OCI-LY7 (cell line): ENCODE data around the gene DGKQ.

ENCODE experiments used
- EZH2phosphoT487 ChIP-seq: fragments of 200-600 bp; sonication (generic); IDR thresholded peaks from 2 replicates; pipeline ENCODE4 v1.6.1; 2018; ENCODE audit warnings: low read depth, borderline replicate concordance, mild to moderate bottlenecking, mixed run types, antibody characterized with exemption, low read length, moderate library complexity, mixed read lengths
- TF ChIP-seq, protein P1 (sequence below): fragments of 200-600 bp; sonication (generic); conservative IDR thresholded peaks from 2 replicates; pipeline ENCODE4 v1.5.1; 2014; ENCODE audit warnings: mild to moderate bottlenecking, antibody characterized with exemption, low read length, moderate library complexity, mixed read lengths

DNA sequence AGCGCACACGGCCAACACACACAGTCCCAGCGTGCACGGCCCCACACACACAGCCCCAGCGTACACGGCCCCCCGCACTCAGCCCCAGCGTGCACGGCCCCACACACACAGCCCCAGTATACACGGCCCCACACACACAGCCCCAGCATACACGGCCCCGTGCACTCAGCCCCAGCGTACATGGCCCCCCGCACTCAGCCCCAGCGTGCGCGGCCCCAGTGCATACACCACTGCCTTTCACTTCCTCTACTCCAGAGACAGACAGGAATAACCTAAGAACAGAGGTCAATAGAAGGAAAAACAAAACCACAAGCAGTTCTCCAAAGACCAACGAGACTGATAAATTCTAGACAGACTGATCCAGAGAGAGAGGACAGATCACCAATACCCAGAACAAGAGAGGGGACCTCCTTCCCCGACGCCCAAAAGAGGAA is 58.3 kb downstream of the DGKQ start:
- TF ChIP-seq, protein P1, sequence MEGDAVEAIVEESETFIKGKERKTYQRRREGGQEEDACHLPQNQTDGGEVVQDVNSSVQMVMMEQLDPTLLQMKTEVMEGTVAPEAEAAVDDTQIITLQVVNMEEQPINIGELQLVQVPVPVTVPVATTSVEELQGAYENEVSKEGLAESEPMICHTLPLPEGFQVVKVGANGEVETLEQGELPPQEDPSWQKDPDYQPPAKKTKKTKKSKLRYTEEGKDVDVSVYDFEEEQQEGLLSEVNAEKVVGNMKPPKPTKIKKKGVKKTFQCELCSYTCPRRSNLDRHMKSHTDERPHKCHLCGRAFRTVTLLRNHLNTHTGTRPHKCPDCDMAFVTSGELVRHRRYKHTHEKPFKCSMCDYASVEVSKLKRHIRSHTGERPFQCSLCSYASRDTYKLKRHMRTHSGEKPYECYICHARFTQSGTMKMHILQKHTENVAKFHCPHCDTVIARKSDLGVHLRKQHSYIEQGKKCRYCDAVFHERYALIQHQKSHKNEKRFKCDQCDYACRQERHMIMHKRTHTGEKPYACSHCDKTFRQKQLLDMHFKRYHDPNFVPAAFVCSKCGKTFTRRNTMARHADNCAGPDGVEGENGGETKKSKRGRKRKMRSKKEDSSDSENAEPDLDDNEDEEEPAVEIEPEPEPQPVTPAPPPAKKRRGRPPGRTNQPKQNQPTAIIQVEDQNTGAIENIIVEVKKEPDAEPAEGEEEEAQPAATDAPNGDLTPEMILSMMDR, result no peak
- no peak for TF ChIP-seq EZH2phosphoT487
